ENCODE measurements around the gene LINC00237.

LINC00237 gene

GRCh38 chr20:21082584-21082983 is 23.6 kb downstream of the LINC00237 start:
- no peaks in the 10 kb centered on the region for H3K36me3 ChIP-seq
- no peaks in the 10 kb centered on the region for H3K9me3 ChIP-seq (ENCODE audit: severe bottlenecking)
- DNase-seq = no peak
- peaks cover 50% of the 10 kb centered on the region for H3K27me3 ChIP-seq (ENCODE audit: insufficient read depth, low read depth, severe bottlenecking)
- TF ChIP-seq CTCF (IDR thresholded peaks at IDR 0.05; ENCODE audit: low read depth, low read length) = no peak
- no peak overlapping the region for H3K4me3 ChIP-seq (ENCODE audit: low read depth, low read length)
- no peak overlapping the region for H3K27ac ChIP-seq

GRCh38 chr20:21077809-21078345 is 28.3 kb downstream of the LINC00237 start:
- no peak overlapping the region for H3K4me3 ChIP-seq (ENCODE audit: low read depth, low read length)
- DNase-seq = no peak
- peaks cover 65% of the 10 kb centered on the region for H3K27me3 ChIP-seq (ENCODE audit: insufficient read depth, low read depth, severe bottlenecking)
- H3K36me3 ChIP-seq = no peaks in the 10 kb centered on the region
- no peak for TF ChIP-seq CTCF (IDR thresholded peaks at IDR 0.05; ENCODE audit: low read depth, low read length)
- no peak overlapping the region for H3K27ac ChIP-seq
- no peaks in the 10 kb centered on the region for H3K9me3 ChIP-seq (ENCODE audit: severe bottlenecking)

- TF ChIP-seq CTCF (IDR thresholded peaks at IDR 0.05; ENCODE audit: low read depth, low read length) = no peak
- no peaks in the 10 kb centered on the region for H3K9me3 ChIP-seq (ENCODE audit: severe bottlenecking)
- peaks cover 65% of the 10 kb centered on the region for H3K27me3 ChIP-seq (ENCODE audit: insufficient read depth, low read depth, severe bottlenecking)
- DNase-seq = no peak
- no peaks in the 10 kb centered on the region for H3K36me3 ChIP-seq
- H3K27ac ChIP-seq = no peak overlapping the region
- H3K4me3 ChIP-seq (ENCODE audit: low read depth, low read length) = no peak overlapping the region
Measured at GRCh38 chr20:21076073-21076472, 30.1 kb downstream of the LINC00237 start.

GRCh38 chr20:21075471-21075870 is 30.7 kb downstream of the LINC00237 start:
- Histone ChIP-seq H3K36me3 (no peaks in the 10 kb centered on the region), H3K9me3 (ENCODE audit: severe bottlenecking) (no peaks in the 10 kb centered on the region), H3K27ac (no peak overlapping the region), H3K4me3 (ENCODE audit: low read depth, low read length) (no peak overlapping the region), H3K27me3 (ENCODE audit: insufficient read depth, low read depth, severe bottlenecking) (peaks cover 61% of the 10 kb centered on the region)
- no peak for DNase-seq
- TF ChIP-seq CTCF (IDR thresholded peaks at IDR 0.05; ENCODE audit: low read depth, low read length) = no peak

GRCh38 chr20:21074605-21075336 is 31.4 kb downstream of the LINC00237 start:
- no peak for TF ChIP-seq CTCF (IDR thresholded peaks at IDR 0.05; ENCODE audit: low read depth, low read length)
- Histone ChIP-seq H3K36me3 (no peaks in the 10 kb centered on the region), H3K27me3 (ENCODE audit: insufficient read depth, low read depth, severe bottlenecking) (peaks cover 62% of the 10 kb centered on the region), H3K27ac (no peak overlapping the region), H3K4me3 (ENCODE audit: low read depth, low read length) (no peak overlapping the region), H3K9me3 (ENCODE audit: severe bottlenecking) (no peaks in the 10 kb centered on the region)
- no peak for DNase-seq

- DNase-seq = no peak
- TF ChIP-seq CTCF (IDR thresholded peaks at IDR 0.05; ENCODE audit: low read depth, low read length) = no peak
- Histone ChIP-seq H3K27ac (no peak overlapping the region), H3K4me3 (ENCODE audit: low read depth, low read length) (no peak overlapping the region), H3K27me3 (ENCODE audit: insufficient read depth, low read depth, severe bottlenecking) (peaks cover 37% of the 10 kb centered on the region), H3K9me3 (ENCODE audit: severe bottlenecking) (no peaks in the 10 kb centered on the region), H3K36me3 (no peaks in the 10 kb centered on the region)
Measured at GRCh38 chr20:21067255-21067654, 38.9 kb downstream of the LINC00237 start.
